ENCODE results near the gene LSG1. TPM values are rescaled to one million over a fixed set of nuclear protein-coding genes. Genes with fewer than 3 reads are reported as not detected.
"Not testable (repeated sequence)": the region's sequence is repeated elsewhere in the genome, so short reads cannot be mapped to it uniquely, and the experiment has no call there.

The LSG1 gene
- total RNA-seq, 4 donors from 2014 or later = 42.9 to 120 (median 81.9) TPM

- Histone ChIP-seq H3K9me3 (no peaks in the 10 kb centered on the region), H3K4me3 (no peak overlapping the region), H3K36me3 (peaks cover 0 to 4% (median 0%) of the 10 kb centered on the region in 3 donors), H3K27ac (no peak overlapping the region), H3K4me1 (no peaks in the 10 kb centered on the region), H3K27me3 (no peaks in the 10 kb centered on the region)
- DNase-seq = no peak
- TF ChIP-seq CTCF (IDR thresholded peaks at IDR 0.05) = no peak
- no peak for TF ChIP-seq POLR2A (IDR thresholded peaks at IDR 0.05)
Measured at GRCh38 chr3:194608981-194609380, 63.0 kb downstream of the LSG1 start.

- Histone ChIP-seq H3K4me3 (no peak overlapping the region), H3K27ac (no peak overlapping the region), H3K4me1 (no peaks in the 10 kb centered on the region), H3K9me3 (no peaks in the 10 kb centered on the region), H3K27me3 (no peaks in the 10 kb centered on the region), H3K36me3 (peaks cover 0 to 4% (median 0%) of the 10 kb centered on the region in 3 donors)
- TF ChIP-seq POLR2A (IDR thresholded peaks at IDR 0.05) = no peak
- TF ChIP-seq CTCF (IDR thresholded peaks at IDR 0.05) = no peak
- DNase-seq = no peak
Measured at GRCh38 chr3:194607592-194608389, 64.2 kb downstream of the LSG1 start.

- H3K27ac ChIP-seq = no peak overlapping the region
- DNase-seq = no peak
- no peaks in the 10 kb centered on the region for H3K4me1 ChIP-seq
- no peak overlapping the region for H3K4me3 ChIP-seq
- H3K9me3 ChIP-seq = no peaks in the 10 kb centered on the region
- TF ChIP-seq POLR2A (IDR thresholded peaks at IDR 0.05) = no peak
- no peak for TF ChIP-seq CTCF (IDR thresholded peaks at IDR 0.05)
- no peaks in the 10 kb centered on the region for H3K27me3 ChIP-seq
- H3K36me3 ChIP-seq = peaks cover 0 to 6% (median 0%) of the 10 kb centered on the region in 3 donors
Measured at GRCh38 chr3:194606941-194607340, 65.0 kb downstream of the LSG1 start.

GRCh38 chr3:194606163-194606562 lies 65.8 kb downstream of the LSG1 start:
- no peaks in the 10 kb centered on the region for H3K9me3 ChIP-seq
- no peak for DNase-seq
- no peak for TF ChIP-seq CTCF (IDR thresholded peaks at IDR 0.05)
- no peak for TF ChIP-seq POLR2A (IDR thresholded peaks at IDR 0.05)
- H3K4me3 ChIP-seq = no peak overlapping the region
- H3K4me1 ChIP-seq = no peaks in the 10 kb centered on the region
- no peaks in the 10 kb centered on the region for H3K27me3 ChIP-seq
- H3K27ac ChIP-seq = no peak overlapping the region
- peaks cover 0 to 12% (median 0%) of the 10 kb centered on the region in 3 donors for H3K36me3 ChIP-seq

GRCh38 chr3:194605314-194605713 lies 66.7 kb downstream of the LSG1 start:
- H3K4me1 ChIP-seq, DNase-seq, H3K9me3 ChIP-seq: not testable (repeated sequence)

GRCh38 chr3:194604837-194605236 lies 67.2 kb downstream of the LSG1 start:
- TF ChIP-seq POLR2A (IDR thresholded peaks at IDR 0.05) (no peak), CTCF (IDR thresholded peaks at IDR 0.05) (peak in 1 of 6 experiments; percentile 13)
- no peak overlapping the region for H3K27ac ChIP-seq
- no peaks in the 10 kb centered on the region for H3K9me3 ChIP-seq
- DNase-seq = no peak
- no peak overlapping the region for H3K4me3 ChIP-seq
- H3K27me3 ChIP-seq = no peaks in the 10 kb centered on the region
- no peaks in the 10 kb centered on the region for H3K4me1 ChIP-seq
- peaks cover 0 to 12% (median 0%) of the 10 kb centered on the region in 3 donors for H3K36me3 ChIP-seq

More at GRCh38 chr3:194605314-194605713, 66.7 kb downstream of the LSG1 start:
- not testable (repeated sequence) for H3K4me3 ChIP-seq, H3K27ac ChIP-seq, H3K27me3 ChIP-seq
- peaks cover 0 to 12% (median 0%) of the 10 kb centered on the region in 3 donors for H3K36me3 ChIP-seq
